K562 (cell line): ENCODE measurements around the gene SGSH. TPM values are rescaled to one million over a fixed set of nuclear protein-coding genes. Genes with fewer than 3 reads are reported as not detected.

ENCODE experiments used
- ATAC-seq: fragments of 200-7000 bp; cut with Tn5 transposase; 3 replicates; pipeline ENCODE4 v1.9.1; 2020; ENCODE audit warnings: moderate library complexity
- BruUV-seq: library from RNA; stranded (reverse); fragments of 400-500 nt; replicated peaks from 2 replicates; lab custom pipeline; 2021; lab: Mats Ljungman, UMichigan
- CTCF ChIA-PET: fragments of 300-600 bp; formaldehyde crosslinking; extraction: SDS; loops from one replicate; lab custom pipeline; 2021; ENCODE audit warnings: low intra/inter-chr PET ratio; lab: Yijun Ruan, JAX
- POLR2A ChIA-PET: fragments of 300-600, 350-650 bp; sonication (Branson Sonifier 250); formaldehyde crosslinking; extraction: SDS; loops from one replicate; lab custom pipeline; 2021; ENCODE audit warnings: antibody characterized with exemption, inconsistent platforms; lab: Yijun Ruan, JAX
- DNase-seq, 4 experiments: peaks; one replicate each; pipeline versions ENCODE4 v3.0.0 to v3.0.0-alpha.2; 2011 to 2018; ENCODE audit warnings: low spot score in 3 of 4, mixed read lengths in 3 of 4; ENCODE audit errors: extremely low read depth in 1 of 4
- FAIRE-seq: peaks from 2 replicates; lab custom pipeline; 2011; peaks lifted over from hg19 to GRCh38; lab: Jason Lieb, UNC
- H2AFZ ChIP-seq: 2 replicates; pipeline ENCODE4 v1.6.0; 2011; ENCODE audit warnings: low read depth, low read length, control low read depth, inconsistent platforms
- H3K27ac ChIP-seq: fragments of 200-600 bp; 3 replicates; pipeline ENCODE4 v1.8.0; 2011; ENCODE audit warnings: low read depth, mild to moderate bottlenecking, control low read depth, inconsistent platforms, low read length, moderate library complexity, mixed read lengths; ENCODE audit errors: extremely low read depth
- H3K27me3 ChIP-seq, 2 experiments: fragments of 300-600 bp in 1 of 2; 2 replicates in 1 of 2; 3 replicates in 1 of 2; pipeline versions ENCODE4 v1.6.0 to v1.8.0; 2011; ENCODE audit warnings: inconsistent platforms in 2 of 2, low read length in 2 of 2, mild to moderate bottlenecking in 1 of 2, mixed read lengths in 1 of 2, moderate library complexity in 1 of 2; ENCODE audit not compliant: control insufficient read depth in 2 of 2, insufficient read depth in 2 of 2
- H3K36me3 ChIP-seq: fragments of 300-600 bp; 3 replicates; pipeline ENCODE4 v1.8.0; 2011; ENCODE audit warnings: mild to moderate bottlenecking, low read length, inconsistent platforms; ENCODE audit not compliant: control insufficient read depth, insufficient read depth
- H3K4me1 ChIP-seq, 2 experiments: fragments of 200-600 bp in 1 of 2; replicated peaks in 1 of 2; 2 replicates in 1 of 2; 3 replicates in 1 of 2; pipeline versions ENCODE4 v1.5.1 to v1.8.0; 2011; ENCODE audit warnings: inconsistent platforms in 2 of 2, low read length in 2 of 2, mild to moderate bottlenecking in 1 of 2, mixed read lengths in 1 of 2, moderate library complexity in 1 of 2; ENCODE audit not compliant: control insufficient read depth in 2 of 2, insufficient read depth in 2 of 2
- H3K4me2 ChIP-seq: 2 replicates; pipeline ENCODE4 v1.6.1; 2011; ENCODE audit warnings: low read length, control low read depth, inconsistent platforms, mixed read lengths; ENCODE audit not compliant: insufficient read depth
- H3K4me3 ChIP-seq: fragments of 200-600 bp; sonication (generic), shearing (Covaris generic); 2 replicates; pipeline ENCODE4 v1.5.1; 2016; ENCODE audit warnings: control low read depth, inconsistent platforms
- H3K79me2 ChIP-seq: fragments of 200-600 bp; 3 replicates; pipeline ENCODE4 v1.8.0; 2011; ENCODE audit warnings: low read length, inconsistent platforms; ENCODE audit not compliant: control insufficient read depth, insufficient read depth
- H3K9ac ChIP-seq, 2 experiments: 2 replicates each; pipeline versions ENCODE4 v1.6.0 to v1.6.1; 2011; ENCODE audit warnings: low read depth in 2 of 2, low read length in 2 of 2, control low read depth in 1 of 2, inconsistent platforms in 1 of 2, mild to moderate bottlenecking in 1 of 2, mixed read lengths in 1 of 2; ENCODE audit not compliant: insufficient read depth in 1 of 2
- H3K9me1 ChIP-seq: one replicate; pipeline ENCODE4 v1.6.0; 2011; ENCODE audit warnings: inconsistent platforms, mild to moderate bottlenecking, low read length, moderate library complexity; ENCODE audit not compliant: control insufficient read depth, insufficient read depth
- H3K9me3 ChIP-seq: replicated peaks from 2 replicates; pipeline ENCODE4 v1.5.1; 2011; ENCODE audit warnings: low read depth, low read length, inconsistent platforms; ENCODE audit not compliant: control insufficient read depth, insufficient read depth
- H4K20me1 ChIP-seq: replicated peaks from 2 replicates; pipeline ENCODE4 v1.6.1; 2011; ENCODE audit warnings: low read length, inconsistent platforms, mixed read lengths; ENCODE audit not compliant: control insufficient read depth, insufficient read depth
- ATF3 ChIP-seq, 2 experiments: fragments of 450-650 bp in 1 of 2; sonication (generic) in 1 of 2; formaldehyde crosslinking in 1 of 2; IDR thresholded peaks in 1 of 2; conservative IDR thresholded peaks in 1 of 2; 2 replicates each; pipeline versions ENCODE4 v1.6.1 to v1.8.1; 2016 to 2023; ENCODE audit warnings: mild to moderate bottlenecking in 2 of 2, moderate library complexity in 2 of 2, inconsistent platforms in 1 of 2, missing genetic modification reagents in 1 of 2
- BCOR ChIP-seq: fragments of 450-650 bp; IDR thresholded peaks from 2 replicates; pipeline ENCODE4 v1.6.1; 2016
- BRCA1 ChIP-seq, 2 experiments: fragments of 450-650 bp in 1 of 2; sonication (generic) in 1 of 2; formaldehyde crosslinking in 1 of 2; IDR thresholded peaks; 2 replicates each; pipeline versions ENCODE4 v1.5.0 to v1.6.1; 2017 to 2020; ENCODE audit warnings: mild to moderate bottlenecking in 1 of 2, missing genetic modification reagents in 1 of 2
- CBFB ChIP-seq: sonication (generic); formaldehyde crosslinking; IDR thresholded peaks from 2 replicates; pipeline ENCODE4 v1.4.0; 2020; ENCODE audit warnings: mild to moderate bottlenecking, missing genetic modification reagents
- E2F6 ChIP-seq, 2 experiments: IDR thresholded peaks; 2 replicates each; pipeline ENCODE4 v1.6.1; 2011; ENCODE audit warnings: borderline replicate concordance in 1 of 2, control low read depth in 1 of 2, low read depth in 1 of 2, low read length in 1 of 2, mild to moderate bottlenecking in 1 of 2, mixed read lengths in 1 of 2, moderate library complexity in 1 of 2; ENCODE audit not compliant: insufficient read depth in 1 of 2, insufficient read length in 1 of 2, poor library complexity in 1 of 2, severe bottlenecking in 1 of 2; ENCODE audit errors: extremely low read depth in 1 of 2
- ESRRA ChIP-seq: fragments of 450-650 bp; IDR thresholded peaks from 2 replicates; pipeline ENCODE4 v1.6.1; 2014; ENCODE audit warnings: low read depth, mild to moderate bottlenecking, moderate library complexity, borderline replicate concordance
- HDAC1 ChIP-seq, 2 experiments: fragments of 450-650 bp; IDR thresholded peaks; 2 replicates each; pipeline ENCODE4 v1.6.1; 2016 to 2017; ENCODE audit warnings: inconsistent platforms in 1 of 2, mild to moderate bottlenecking in 1 of 2, moderate library complexity in 1 of 2
- IRF9 ChIP-seq: fragments of 450-650 bp; IDR thresholded peaks from 2 replicates; pipeline ENCODE4 v1.6.1; 2016; ENCODE audit warnings: missing biosample characterization, missing genetic modification characterization
- KLF1 ChIP-seq: fragments of 450-650 bp; IDR thresholded peaks from 2 replicates; pipeline ENCODE4 v1.6.1; 2016; ENCODE audit warnings: missing genetic modification characterization, missing compliant biosample characterization
- MAFG ChIP-seq: fragments of 450-650 bp; conservative IDR thresholded peaks from 2 replicates; pipeline ENCODE4 v1.6.1; 2016; ENCODE audit warnings: missing genetic modification characterization, missing compliant biosample characterization
- NUFIP1 ChIP-seq: fragments of 450-650 bp; IDR thresholded peaks from 2 replicates; pipeline ENCODE4 v1.6.1; 2018; ENCODE audit not compliant: partially characterized antibody
- PRDM10 ChIP-seq: fragments of 450-650 bp; IDR thresholded peaks from 2 replicates; pipeline ENCODE4 v1.6.1; 2018; ENCODE audit not compliant: partially characterized antibody
- SMAD4 ChIP-seq: fragments of 250-450 bp; sonication (Bioruptor Pico); conservative IDR thresholded peaks from 2 replicates; pipeline ENCODE4 v1.8.0; 2021; ENCODE audit warnings: inconsistent platforms, mild to moderate bottlenecking, moderate library complexity
- YBX1 ChIP-seq: fragments of 450-650 bp; IDR thresholded peaks from 2 replicates; pipeline ENCODE4 v1.7.1; 2016; ENCODE audit warnings: mild to moderate bottlenecking
- ZBTB7A ChIP-seq: IDR thresholded peaks from 2 replicates; pipeline ENCODE4 v1.6.1; 2011; ENCODE audit warnings: low read depth, mild to moderate bottlenecking, low read length, moderate library complexity, borderline replicate concordance; ENCODE audit not compliant: control insufficient read depth
- ZNF212 ChIP-seq: fragments of 450-650 bp; formaldehyde crosslinking; IDR thresholded peaks from 2 replicates; pipeline ENCODE4 v1.4.0; 2020; ENCODE audit warnings: mild to moderate bottlenecking
- WGBS: fragments of 100-300 bp; shearing (Covaris generic); methylation state at CpG from one replicate; pipeline ENCODE4 v1.1.6; 2016; ENCODE audit warnings: low coverage, mixed read lengths; ENCODE audit not compliant: insufficient coverage; ENCODE audit errors: missing lambda C conversion rate; 5-methylcytosine and 5-hydroxymethylcytosine counted together
- in situ Hi-C: fragments of 300-500 bp; cut with MboI; formaldehyde crosslinking; loops from 4 replicates; pipeline ENCODE4 v1.15.0; 2018; ENCODE audit warnings: inconsistent platforms, mixed read lengths
- intact Hi-C: fragments of 100-400 bp; cut with micrococcal nuclease; formaldehyde crosslinking; loops from 2 replicates; pipeline ENCODE4 v1.14.2; 2022
- polyA plus RNA-seq, 8 experiments: library from polyadenylated mRNA; depleted of rRNA in 4 of 8; stranded (reverse) in 5 of 8; unstranded in 3 of 8; fragments of >200 nt; fragmentation: Nextera tagmentation in 2 of 8; fragmentation: Illumina TruSeq in 1 of 8; extraction: Ambion mirVana in 2 of 8; extraction: Trizol in 1 of 8; gene quantifications; 2 replicates each; pipeline versions ENCODE4 v1.2.1 to v1.2.3, GENCODE V29; 2011 to 2014; ENCODE audit warnings: inconsistent platforms in 1 of 8, missing spikeins in 1 of 8
- total RNA-seq, 7 experiments: library from RNA; depleted of rRNA in 6 of 7; stranded (reverse); fragments of >200 nt in 6 of 7; fragmentation: Illumina TruSeq in 2 of 7; extraction: Trizol in 2 of 7; gene quantifications; 2 replicates each; pipeline versions ENCODE4 v1.2.1 to v1.2.3, GENCODE V29; 2011 to 2021; ENCODE audit warnings: low replicate concordance in 1 of 7

The SGSH gene
- total and polyA plus RNA-seq, 9 of the 15 experiments (the other 6 are each of a cell fraction or from before 2014, with no cell fraction given), result 0.25 to 15.7 (median 4.9) TPM

GRCh38 chr17:80219763-80220053, 425 bp downstream of the SGSH start:
- DNase-seq (no peak), ATAC-seq (no peak), FAIRE-seq (no peak)
- Histone ChIP-seq H3K4me1 (peaks cover 9 to 47% of the 10 kb centered on the region in 2 experiments; a peak in 4 of 5 replicates), H3K9ac (peak overlapping the region; percentile 75 to 96), H3K27ac (peak overlapping the region; percentile 51), H3K79me2 (peaks cover 3% of the 10 kb centered on the region; the same call in 1 of the 3 replicates), H3K36me3 (peaks cover 17% of the 10 kb centered on the region; the same call in 1 of the 3 replicates), H2AFZ (peak overlapping the region; percentile 83), H3K9me1 (no peaks in the 10 kb centered on the region), H3K27me3 (no peaks in the 10 kb centered on the region), H3K4me2 (peak overlapping the region; percentile 87), H4K20me1 (0 out of 2 replicates have a peak, but pooled peaks cover 7% of the 10 kb centered on the region), H3K9me3 (no peaks in the 10 kb centered on the region), H3K4me3 (peak overlapping the region; percentile 51)
- in situ Hi-C loops, result no loop called here
- CTCF ChIA-PET, result no interaction called here
- POLR2A ChIA-PET, result interaction anchor here (0.8 to 1.8 kb wide), 3 partner anchors 9 to 13 kb away, joined by 3 to 9 read pairs (median 4); no protein-coding TSS in a partner anchor
- intact Hi-C loops, result loop anchor here (2.0 kb wide), 1 partner anchor 35 kb away; no protein-coding TSS in a partner anchor
- BruUV-seq, result no TSS peak
- 6% methylated on average over 2 of the region's 5 CpGs for WGBS
- TF ChIP-seq BCOR (peak; percentile 5; the same call in 1 of the 2 replicates), MAFG (tag) (no peak), ZNF212 (CRISPR knock-in tag) (no peak), NUFIP1 (no peak), ATF3 (IDR thresholded peaks at IDR 0.05) (no peak), ATF3 (CRISPR knock-in tag; conservative IDR thresholded peaks at IDR 0.05) (no peak), E2F6 (IDR thresholded peaks at IDR 0.05; ENCODE audit: borderline replicate concordance in 1 of 2, extremely low read depth in 1 of 2, insufficient read depth in 1 of 2, insufficient read length in 1 of 2, low read depth in 1 of 2, low read length in 1 of 2, poor library complexity in 1 of 2, severe bottlenecking in 1 of 2) (no peak), HDAC1 (IDR thresholded peaks at IDR 0.05) (peak in 1 of 2 experiments; percentile 5; a peak in 1 of 4 replicates), IRF9 (no peak), SMAD4 (no peak), YBX1 (no peak), PRDM10 (no peak), ESRRA (no peak), CBFB (CRISPR knock-in tag) (no peak), KLF1 (tag) (no peak), ZBTB7A (no peak), BRCA1 (IDR thresholded peaks at IDR 0.05) (no peak), BRCA1 (CRISPR knock-in tag; IDR thresholded peaks at IDR 0.05) (no peak)
